ENCODE measurements around the gene PAX8.

DNA sequence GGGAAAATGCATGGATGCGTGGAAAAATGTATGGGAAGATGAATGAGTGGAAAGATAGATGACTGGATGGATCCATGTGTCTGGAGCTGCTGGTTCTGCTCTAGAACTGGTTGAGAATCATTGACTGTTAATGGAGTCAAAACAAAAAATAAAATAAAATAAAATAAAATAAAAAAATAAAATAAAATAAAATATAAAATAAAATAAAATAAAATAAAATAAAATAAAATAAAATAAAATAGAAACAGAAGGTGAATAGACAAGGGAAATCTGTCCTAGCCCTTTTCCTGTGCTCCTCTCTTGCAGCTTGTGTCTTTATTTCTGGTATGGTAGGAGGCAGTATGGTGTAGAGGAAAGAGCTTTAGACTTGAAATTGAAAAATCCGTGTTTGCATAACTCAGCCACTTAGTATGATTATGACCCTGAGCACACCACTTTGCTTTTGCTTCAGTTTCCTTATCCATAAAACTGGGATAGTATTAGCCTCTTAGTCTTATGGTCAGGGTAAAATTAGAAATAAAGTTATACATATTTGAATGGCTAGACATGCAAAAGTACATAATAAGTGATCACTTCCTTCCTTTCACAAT is 54.0 kb downstream of the PAX8 start:
- TF ChIP-seq CTCF (conservative IDR thresholded peaks at IDR 0.05; ENCODE audit: low read length) (no peak), EZH2phosphoT487 (IDR thresholded peaks at IDR 0.05; ENCODE audit: borderline replicate concordance) (no peak)
